ENCODE measurements around the gene CACNA2D3.

- TF ChIP-seq POLR2A (IDR thresholded peaks at IDR 0.05): no peak
- TF ChIP-seq, protein P1, sequence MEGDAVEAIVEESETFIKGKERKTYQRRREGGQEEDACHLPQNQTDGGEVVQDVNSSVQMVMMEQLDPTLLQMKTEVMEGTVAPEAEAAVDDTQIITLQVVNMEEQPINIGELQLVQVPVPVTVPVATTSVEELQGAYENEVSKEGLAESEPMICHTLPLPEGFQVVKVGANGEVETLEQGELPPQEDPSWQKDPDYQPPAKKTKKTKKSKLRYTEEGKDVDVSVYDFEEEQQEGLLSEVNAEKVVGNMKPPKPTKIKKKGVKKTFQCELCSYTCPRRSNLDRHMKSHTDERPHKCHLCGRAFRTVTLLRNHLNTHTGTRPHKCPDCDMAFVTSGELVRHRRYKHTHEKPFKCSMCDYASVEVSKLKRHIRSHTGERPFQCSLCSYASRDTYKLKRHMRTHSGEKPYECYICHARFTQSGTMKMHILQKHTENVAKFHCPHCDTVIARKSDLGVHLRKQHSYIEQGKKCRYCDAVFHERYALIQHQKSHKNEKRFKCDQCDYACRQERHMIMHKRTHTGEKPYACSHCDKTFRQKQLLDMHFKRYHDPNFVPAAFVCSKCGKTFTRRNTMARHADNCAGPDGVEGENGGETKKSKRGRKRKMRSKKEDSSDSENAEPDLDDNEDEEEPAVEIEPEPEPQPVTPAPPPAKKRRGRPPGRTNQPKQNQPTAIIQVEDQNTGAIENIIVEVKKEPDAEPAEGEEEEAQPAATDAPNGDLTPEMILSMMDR (IDR thresholded peaks at IDR 0.05): no peak
Measured at GRCh38 chr3:54962200-54962599, 839.8 kb downstream of the CACNA2D3 start.
